H1 (cell line): ENCODE measurements around the gene EEF1AKMT2. TPM values are rescaled to one million over a fixed set of nuclear protein-coding genes. Genes with fewer than 3 reads are reported as not detected.

Source experiments
- CTCF ChIA-PET: fragments of 300-600 bp; sonication (Branson Sonifier 250); formaldehyde crosslinking; loops from one replicate; lab custom pipeline; 2021; ENCODE audit not compliant: partially characterized antibody; lab: Charles Lee
- POLR2A ChIA-PET: fragments of 300-600 bp; sonication (Branson Sonifier 250); formaldehyde crosslinking; loops from one replicate; lab custom pipeline; 2021; ENCODE audit warnings: inconsistent platforms; ENCODE audit not compliant: partially characterized antibody; lab: Charles Lee
- DNase-seq, 2 experiments: peaks; one replicate each; pipeline versions ENCODE4 v3.0.0 to v3.0.0-alpha.2; 2010 to 2022; ENCODE audit warnings: low spot score in 2 of 2, low read depth in 1 of 2, mixed read lengths in 1 of 2
- FAIRE-seq: peaks from 2 replicates; lab custom pipeline; 2011; peaks lifted over from hg19 to GRCh38; lab: Jason Lieb, UNC
- H2AFZ ChIP-seq: 2 replicates; pipeline ENCODE4 v1.8.1; 2012; ENCODE audit warnings: low read length, inconsistent platforms
- H2AK5ac ChIP-seq: 2 replicates; pipeline ENCODE4 v1.6.1; 2013; ENCODE audit warnings: low read depth, low read length
- H2BK120ac ChIP-seq: replicated peaks from 2 replicates; pipeline ENCODE3; 2013; ENCODE audit warnings: low read depth, low read length, inconsistent platforms
- H2BK12ac ChIP-seq: 2 replicates; pipeline ENCODE4 v1.6.1; 2013; ENCODE audit warnings: low read depth, low read length
- H2BK15ac ChIP-seq: 2 replicates; pipeline ENCODE4 v1.6.1; 2013; ENCODE audit warnings: low read length
- H2BK20ac ChIP-seq: 2 replicates; pipeline ENCODE4 v1.6.1; 2013; ENCODE audit warnings: low read length
- H2BK5ac ChIP-seq: 2 replicates; pipeline ENCODE4 v1.6.1; 2013; ENCODE audit warnings: low read depth, low read length
- H3K14ac ChIP-seq: 2 replicates; pipeline ENCODE4 v1.6.1; 2013; ENCODE audit warnings: inconsistent platforms; ENCODE audit not compliant: insufficient read length
- H3K18ac ChIP-seq: 2 replicates; pipeline ENCODE4 v1.6.1; 2013; ENCODE audit warnings: low read length; ENCODE audit errors: extremely low read depth
- H3K23ac ChIP-seq: 2 replicates; pipeline ENCODE4 v1.6.1; 2013; ENCODE audit warnings: inconsistent platforms; ENCODE audit not compliant: insufficient read length
- H3K23me2 ChIP-seq: 2 replicates; pipeline ENCODE4 v1.6.1; 2013; ENCODE audit warnings: low read depth, low read length
- H3K27ac ChIP-seq: 2 replicates; pipeline ENCODE4 v1.6.1; 2011; ENCODE audit warnings: low read depth, low read length, inconsistent platforms
- H3K27me3 ChIP-seq, 4 experiments: replicated peaks in 1 of 4; 1 replicate in 1 of 4; 2 replicates in 3 of 4; pipeline versions ENCODE4 v1.6.1 to v1.8.1; 2011 to 2013; ENCODE audit warnings: low read length in 3 of 4, mild to moderate bottlenecking in 3 of 4, inconsistent platforms in 2 of 4, mixed read lengths in 2 of 4, moderate library complexity in 1 of 4; ENCODE audit not compliant: control insufficient read depth in 3 of 4, insufficient read depth in 3 of 4; ENCODE audit errors: extremely low read depth in 1 of 4
- H3K36me3 ChIP-seq, 4 experiments: 2 replicates each; pipeline versions ENCODE4 v1.6.1 to v1.8.1; 2011 to 2013; ENCODE audit warnings: mild to moderate bottlenecking in 4 of 4, low read length in 3 of 4, moderate library complexity in 2 of 4, control low read depth in 1 of 4, inconsistent platforms in 1 of 4; ENCODE audit not compliant: insufficient read depth in 4 of 4, control insufficient read depth in 2 of 4
- H3K4ac ChIP-seq: replicated peaks from 2 replicates; pipeline ENCODE3; 2013; ENCODE audit warnings: low read length, low read depth, mixed read lengths, inconsistent platforms; ENCODE audit not compliant: insufficient read length
- H3K4me1 ChIP-seq, 4 experiments: replicated peaks in 1 of 4; 1 replicate in 1 of 4; 2 replicates in 3 of 4; pipeline versions ENCODE4 v1.6.1 to v1.8.1; 2011 to 2013; ENCODE audit warnings: low read length in 3 of 4, inconsistent platforms in 2 of 4, mixed read lengths in 1 of 4; ENCODE audit not compliant: insufficient read depth in 4 of 4, control insufficient read depth in 3 of 4
- H3K4me2 ChIP-seq, 2 experiments: 2 replicates each; pipeline versions ENCODE4 v1.6.1 to v1.8.1; 2011 to 2013; ENCODE audit warnings: low read depth in 2 of 2, low read length in 2 of 2, control low read depth in 1 of 2, inconsistent platforms in 1 of 2, mild to moderate bottlenecking in 1 of 2; ENCODE audit not compliant: insufficient read depth in 1 of 2
- H3K4me3 ChIP-seq, 4 experiments: fragments of 200-600, 300-600 bp in 1 of 4; sonication (generic), shearing (Covaris generic), sonication (Bioruptor Twin) in 1 of 4; 2 replicates each; pipeline versions ENCODE4 v1.5.1 to v1.8.1; 2011 to 2016; ENCODE audit warnings: low read length in 4 of 4, low read depth in 3 of 4, control low read depth in 2 of 4, inconsistent platforms in 2 of 4, mild to moderate bottlenecking in 2 of 4, mixed read lengths in 1 of 4, moderate library complexity in 1 of 4; ENCODE audit not compliant: insufficient read depth in 2 of 4; ENCODE audit errors: extremely low read depth in 1 of 4
- H3K56ac ChIP-seq: replicated peaks from 2 replicates; pipeline ENCODE3; 2013; ENCODE audit warnings: low read depth, mild to moderate bottlenecking, mixed read lengths, low read length, inconsistent platforms; ENCODE audit not compliant: insufficient read length
- H3K79me1 ChIP-seq: 2 replicates; pipeline ENCODE4 v1.6.1; 2013; ENCODE audit warnings: low read depth, low read length, control low read depth
- H3K79me2 ChIP-seq, 2 experiments: 2 replicates each; pipeline versions ENCODE4 v1.6.1 to v1.8.1; 2012 to 2013; ENCODE audit warnings: low read length in 2 of 2, mild to moderate bottlenecking in 2 of 2, inconsistent platforms in 1 of 2; ENCODE audit not compliant: insufficient read depth in 2 of 2, control insufficient read depth in 1 of 2
- H3K9ac ChIP-seq, 4 experiments: replicated peaks in 1 of 4; 1 replicate in 1 of 4; 2 replicates in 3 of 4; pipeline versions ENCODE4 v1.6.1 to v1.8.1; 2011 to 2013; ENCODE audit warnings: low read depth in 3 of 4, low read length in 3 of 4, control low read depth in 2 of 4, mild to moderate bottlenecking in 2 of 4, moderate library complexity in 2 of 4, inconsistent platforms in 1 of 4; ENCODE audit errors: extremely low read depth in 1 of 4
- H3K9me3 ChIP-seq, 2 experiments: 2 replicates each; pipeline versions ENCODE4 v1.6.1 to v1.8.1; 2012 to 2013; ENCODE audit warnings: mild to moderate bottlenecking in 2 of 2, moderate library complexity in 2 of 2, control low read depth in 1 of 2, inconsistent platforms in 1 of 2, low read depth in 1 of 2, low read length in 1 of 2, mixed read lengths in 1 of 2; ENCODE audit not compliant: insufficient read depth in 2 of 2
- H4K20me1 ChIP-seq, 2 experiments: replicated peaks in 1 of 2; 2 replicates each; pipeline versions ENCODE3 to v1.8.1; 2011 to 2013; ENCODE audit warnings: inconsistent platforms in 2 of 2, low read length in 2 of 2, mild to moderate bottlenecking in 1 of 2; ENCODE audit not compliant: insufficient read depth in 2 of 2, control insufficient read depth in 1 of 2
- H4K5ac ChIP-seq: 2 replicates; pipeline ENCODE4 v1.6.1; 2013; ENCODE audit warnings: low read length, low read depth, mixed read lengths, inconsistent platforms; ENCODE audit not compliant: insufficient read length
- H4K8ac ChIP-seq: 2 replicates; pipeline ENCODE4 v1.8.0; 2013; ENCODE audit warnings: mild to moderate bottlenecking, moderate library complexity, low read length, inconsistent platforms; ENCODE audit not compliant: insufficient read depth; ENCODE audit errors: extremely low read depth
- H4K91ac ChIP-seq: replicated peaks from 2 replicates; pipeline ENCODE3; 2013; ENCODE audit warnings: low read length, mixed read lengths, inconsistent platforms; ENCODE audit not compliant: insufficient read length
- KDM1A ChIP-seq: fragments of 200-600, 300-600 bp; sonication (generic); IDR thresholded peaks from 2 replicates; pipeline ENCODE4 v1.7.1; 2016; ENCODE audit warnings: mild to moderate bottlenecking, low read length, borderline replicate concordance
- SIN3A ChIP-seq, 2 experiments: IDR thresholded peaks in 1 of 2; conservative IDR thresholded peaks in 1 of 2; 2 replicates each; pipeline ENCODE4 v1.6.1; 2011 to 2012; ENCODE audit warnings: low read length in 2 of 2, improper control_type of control experiment in 1 of 2, low read depth in 1 of 2, mild to moderate bottlenecking in 1 of 2
- SIX5 ChIP-seq: IDR thresholded peaks from 2 replicates; pipeline ENCODE4 v1.6.1; 2011; ENCODE audit warnings: mild to moderate bottlenecking, low read depth, low read length
- WGBS, 2 experiments: shearing (Covaris generic) in 1 of 2; methylation state at CpG; one replicate each; pipeline versions ENCODE4 v1.1.6 to v1.1.7; 2013 to 2015; ENCODE audit warnings: low lambda C conversion rate in 2 of 2, mixed read lengths in 2 of 2, inconsistent platforms in 1 of 2, low coverage in 1 of 2, missing lambda C conversion rate in 1 of 2; ENCODE audit not compliant: insufficient replicate concordance in 2 of 2, insufficient coverage in 1 of 2, insufficient read length in 1 of 2; ENCODE audit errors: extremely low coverage in 1 of 2, missing lambda C conversion rate in 1 of 2; 5-methylcytosine and 5-hydroxymethylcytosine counted together
- long read RNA-seq, 2 experiments: library from RNA in 1 of 2; library from capped mRNA in 1 of 2; stranded (forward); transcript quantifications; one replicate each; pipeline ENCODE4 v2.0.0, GENCODE V29; 2021; ENCODE audit warnings: inconsistent platforms in 1 of 2
- polyA minus RNA-seq, 3 experiments: library from RNA; depleted of rRNA, polyadenylated mRNA; stranded (reverse); fragments of >200 nt; gene quantifications; 1 replicate in 2 of 3; 2 replicates in 1 of 3; pipeline ENCODE4 v1.2.3, GENCODE V29; 2011
- polyA plus RNA-seq, 7 experiments: library from polyadenylated mRNA; depleted of rRNA in 3 of 7; stranded (reverse) in 5 of 7; unstranded in 2 of 7; fragments of >200 nt in 5 of 7; fragments of 200-250 nt in 2 of 7; gene quantifications; 1 replicate in 5 of 7; 2 replicates in 1 of 7; 4 replicates in 1 of 7; pipeline versions ENCODE4 v1.2.1 to v1.2.3, GENCODE V29; 2011 to 2013; ENCODE audit warnings: missing spikeins in 2 of 7, mixed read lengths in 2 of 7
- total RNA-seq: library from RNA; stranded (reverse); fragmentation: NEBNext Ultra II Directional; extraction: Animal tissue kit (Norgen Biotek cat#: 25700); gene quantifications from 2 replicates; pipeline ENCODE4 v1.2.1, GENCODE V29; 2021
- TF ChIP-seq, protein P1 (sequence below), 3 experiments: IDR thresholded peaks; 1 replicate in 2 of 3; 2 replicates in 1 of 3; pipeline versions ENCODE4 v1.5.1 to v1.6.1; 2011; ENCODE audit warnings: low read length in 3 of 3, mild to moderate bottlenecking in 3 of 3, inconsistent platforms in 2 of 3, low read depth in 1 of 3, moderate library complexity in 1 of 3; ENCODE audit not compliant: insufficient read depth in 1 of 3; ENCODE audit errors: control extremely low read depth in 1 of 3

EEF1AKMT2 gene
- total RNA-seq (19.8 and 26.8 TPM in 2 replicates), polyA plus RNA-seq (2011; rRNA removed) (7.5 and 9.8 TPM in 2 replicates), polyA minus RNA-seq (2011; rRNA and poly(A)+ RNA removed) (9.3 and 10.1 TPM in 2 replicates)
- 16.1 TPM for polyA plus RNA-seq (2011; cell fraction: cytosol; rRNA removed)
- polyA plus RNA-seq (2011; cell fraction: nucleus; rRNA removed), result 5.5 TPM
- polyA plus RNA-seq (2012, experiment 1 of 2), result 11.7 to 18.2 TPM (median 14.2 TPM) in 4 replicates
- polyA plus RNA-seq (2012, experiment 2 of 2), result 2.9 TPM
- 12.8 TPM for polyA plus RNA-seq (2013, experiment 1 of 2)
- 13.7 TPM for polyA plus RNA-seq (2013, experiment 2 of 2)
- polyA minus RNA-seq (2011; cell fraction: cytosol; rRNA and poly(A)+ RNA removed), result 10.4 TPM
- polyA minus RNA-seq (2011; cell fraction: nucleus; rRNA and poly(A)+ RNA removed), result 26.8 TPM
- long read RNA-seq, experiment 1, partial matches to known transcripts, result 3 of 18 reads
- long read RNA-seq, experiment 1, other reads (novel, unspliced or antisense), result 10 of 18 reads
- long read RNA-seq, experiment 2, partial matches to known transcripts, result 0 of 4 reads
- long read RNA-seq, experiment 2, other reads (novel, unspliced or antisense), result 2 of 4 reads

DNA sequence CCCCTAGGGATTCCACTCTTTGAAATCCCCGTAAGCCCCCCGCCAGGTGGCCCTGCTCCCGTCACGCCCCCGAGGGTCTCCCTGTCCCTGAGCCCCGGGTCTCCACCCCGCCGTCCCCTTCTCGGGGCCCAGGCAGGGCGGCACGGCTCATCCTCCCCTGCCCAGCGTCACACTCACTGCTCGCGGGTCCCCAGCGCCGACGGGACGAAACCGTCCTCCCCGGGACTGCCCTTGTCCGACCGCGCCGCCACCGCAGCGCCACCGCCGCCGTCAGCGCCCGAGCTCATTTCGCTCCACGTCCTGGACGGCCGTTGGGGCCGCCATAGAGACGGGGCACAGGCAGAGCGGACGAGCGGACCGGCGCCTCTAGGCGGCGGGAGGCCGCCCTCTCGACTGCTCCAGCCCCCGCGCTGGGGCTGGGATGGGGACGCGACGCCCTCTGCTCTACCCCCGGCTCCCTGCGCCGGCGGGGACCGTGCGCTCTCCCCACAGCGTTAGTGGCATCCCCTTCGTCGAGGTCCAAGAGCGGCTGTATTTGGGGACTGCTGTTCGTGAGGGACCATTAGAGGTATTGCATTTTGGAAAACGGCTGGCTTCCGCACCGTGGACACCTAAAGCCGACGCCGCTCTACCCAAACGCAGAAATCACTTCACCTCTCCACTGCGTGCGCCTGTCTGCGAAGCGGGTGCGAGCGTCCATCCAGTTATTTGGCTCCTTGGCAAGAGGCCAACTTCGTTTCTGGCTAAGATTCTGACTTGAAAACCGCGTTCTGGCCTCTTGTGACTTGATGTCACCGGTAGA lies at the start of gene EEF1AKMT2:
Gene EEF1AKMT2, minus strand, starts transcription at position 341 of the 802 bp plus-strand sequence. Its CDS starts 54 bp downstream, at position 287.
- Histone ChIP-seq H2BK20ac (0 out of 2 replicates have a peak within 1 kb of the TSS, but pooled peaks have one; percentile 34), H3K4me2 (peak within 1 kb of the TSS; percentile 88 to 95), H2BK5ac (peak within 1 kb of the TSS; percentile 94), H3K9me3 (no peaks in the 10 kb centered on the region), H3K23me2 (peaks cover 9% of the 10 kb centered on the region), H3K9ac (peak within 1 kb of the TSS; percentile 50 to 79 (median 74)), H2BK12ac (peak within 1 kb of the TSS; percentile 6; the same call in 1 of the 2 replicates), H3K56ac (peak within 1 kb of the TSS; percentile 85), H4K20me1 (peaks cover 0 to 1% of the 10 kb centered on the region in 2 experiments), H2AK5ac (no peak within 1 kb of the TSS), H4K91ac (peak within 1 kb of the TSS; percentile 91), H3K36me3 (peaks cover 0 to 25% (median 9%) of the 10 kb centered on the region in 4 experiments; a peak in 5 of 8 replicates), H4K5ac (peak within 1 kb of the TSS; percentile 98), H2BK120ac (peak within 1 kb of the TSS; percentile 17), H3K14ac (no peak within 1 kb of the TSS), H3K27me3 (no peaks in the 10 kb centered on the region; a peak in 1 of 7 replicates), H3K27ac (peak within 1 kb of the TSS; percentile 79), H3K79me2 (peaks cover 3 to 15% of the 10 kb centered on the region in 2 experiments; a peak in 3 of 4 replicates), H3K4me1 (no peaks in the 10 kb centered on the region; a peak in 1 of 7 replicates), H4K8ac (peak within 1 kb of the TSS; percentile 95), H3K79me1 (no peaks in the 10 kb centered on the region; the same call in 1 of the 2 replicates), H3K18ac (peak within 1 kb of the TSS; percentile 87), H3K4me3 (peak within 1 kb of the TSS; percentile 75 to 92 (median 88)), H3K23ac (no peak within 1 kb of the TSS), H2AFZ (peak within 1 kb of the TSS; percentile 91), H3K4ac (peak within 1 kb of the TSS; percentile 85), H2BK15ac (peak within 1 kb of the TSS; percentile 81; the same call in 1 of the 2 replicates)
- no peak for FAIRE-seq
- ChIA-PET CTCF (interaction anchor here (0.7 to 1.8 kb wide), 4 partner anchors 10 to 35 kb away, joined by 3 to 5 read pairs (median 4); partner anchors contain the start of gene ABRAXAS2), POLR2A (interaction anchor here (0.6 to 3.4 kb wide), 13 partner anchors 10 to 370 kb away, joined by 3 to 31 read pairs (median 3); partner anchors contain the start of gene ABRAXAS2)
- peak; percentile 65 to 91 for DNase-seq
- WGBS, 2 experiments, result 1% methylated on average over 79 of the region's 79 CpGs; no CpG with 5 or more reads in 1 of the 2 experiments
- peak; percentile 63; the same call in 1 of the 2 replicates for TF ChIP-seq KDM1A
- 0 out of 4 replicates have a peak, but pooled peaks have one; percentile 21 to 42 for TF ChIP-seq SIN3A (conservative IDR thresholded peaks at IDR 0.05 in 1 of 2, IDR thresholded peaks at IDR 0.05 in 1 of 2; ENCODE audit: low read depth in 1 of 2, low read length in 2 of 2)
- TF ChIP-seq, protein P1, sequence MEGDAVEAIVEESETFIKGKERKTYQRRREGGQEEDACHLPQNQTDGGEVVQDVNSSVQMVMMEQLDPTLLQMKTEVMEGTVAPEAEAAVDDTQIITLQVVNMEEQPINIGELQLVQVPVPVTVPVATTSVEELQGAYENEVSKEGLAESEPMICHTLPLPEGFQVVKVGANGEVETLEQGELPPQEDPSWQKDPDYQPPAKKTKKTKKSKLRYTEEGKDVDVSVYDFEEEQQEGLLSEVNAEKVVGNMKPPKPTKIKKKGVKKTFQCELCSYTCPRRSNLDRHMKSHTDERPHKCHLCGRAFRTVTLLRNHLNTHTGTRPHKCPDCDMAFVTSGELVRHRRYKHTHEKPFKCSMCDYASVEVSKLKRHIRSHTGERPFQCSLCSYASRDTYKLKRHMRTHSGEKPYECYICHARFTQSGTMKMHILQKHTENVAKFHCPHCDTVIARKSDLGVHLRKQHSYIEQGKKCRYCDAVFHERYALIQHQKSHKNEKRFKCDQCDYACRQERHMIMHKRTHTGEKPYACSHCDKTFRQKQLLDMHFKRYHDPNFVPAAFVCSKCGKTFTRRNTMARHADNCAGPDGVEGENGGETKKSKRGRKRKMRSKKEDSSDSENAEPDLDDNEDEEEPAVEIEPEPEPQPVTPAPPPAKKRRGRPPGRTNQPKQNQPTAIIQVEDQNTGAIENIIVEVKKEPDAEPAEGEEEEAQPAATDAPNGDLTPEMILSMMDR (IDR thresholded peaks at IDR 0.05; ENCODE audit: control extremely low read depth in 1 of 3, insufficient read depth in 1 of 3, low read depth in 1 of 3, low read length in 3 of 3), result peak in 2 of 3 experiments; percentile 6 to 8; a peak in 2 of 4 replicates
- no peak for TF ChIP-seq SIX5
